ENCODE data around the gene WNT11. TPM values are rescaled to one million over a fixed set of nuclear protein-coding genes. Genes with fewer than 3 reads are reported as not detected.

Gene WNT11
- total and polyA plus RNA-seq, 2 of the 13 experiments (the other 11 are each of a cell fraction or from before 2014, with no cell fraction given): 0.34 to 0.66 TPM

GRCh38 chr11:76208438-76209374 is 2.4 kb upstream of the WNT11 start (continued):
- TF ChIP-seq ZSCAN20 (CRISPR knock-in tag; IDR thresholded peaks at IDR 0.05; ENCODE audit: borderline replicate concordance): no peak
- TF ChIP-seq ATF4 (CRISPR knock-in tag; IDR thresholded peaks at IDR 0.05): no peak
- TF ChIP-seq STAT6 (CRISPR knock-in tag; IDR thresholded peaks at IDR 0.05; ENCODE audit: borderline replicate concordance): no peak
- no peak for TF ChIP-seq ZNF12 (CRISPR knock-in tag; IDR thresholded peaks at IDR 0.05)
- no peak for TF ChIP-seq ZNF205 (CRISPR knock-in tag; IDR thresholded peaks at IDR 0.05)
- TF ChIP-seq KDM2A (CRISPR knock-in tag; IDR thresholded peaks at IDR 0.05; ENCODE audit: borderline replicate concordance, low read depth): peak; percentile 86
- TF ChIP-seq PHF21A (CRISPR knock-in tag; IDR thresholded peaks at IDR 0.05): 0 out of 2 replicates have a peak, but pooled peaks have one; percentile 41
- no peak for TF ChIP-seq TBX3 (IDR thresholded peaks at IDR 0.05; ENCODE audit: borderline replicate concordance)
- no peak for TF ChIP-seq ELF4 (CRISPR knock-in tag; IDR thresholded peaks at IDR 0.05; ENCODE audit: borderline replicate concordance)
- no peak for TF ChIP-seq SIX1 (CRISPR knock-in tag; IDR thresholded peaks at IDR 0.05; ENCODE audit: borderline replicate concordance)
- no peak for TF ChIP-seq XBP1 (CRISPR knock-in tag; IDR thresholded peaks at IDR 0.05)
- TF ChIP-seq ISL2 (CRISPR knock-in tag; IDR thresholded peaks at IDR 0.05): peak; percentile 20; the same call in 1 of the 2 replicates
- no peak for TF ChIP-seq ZNF598 (CRISPR knock-in tag; IDR thresholded peaks at IDR 0.05; ENCODE audit: borderline replicate concordance)
- no peak for TF ChIP-seq ZNF432 (CRISPR knock-in tag; IDR thresholded peaks at IDR 0.05; ENCODE audit: borderline replicate concordance)
- TF ChIP-seq MXD1 (CRISPR knock-in tag; IDR thresholded peaks at IDR 0.05): peak; percentile 73; the same call in 1 of the 2 replicates
- no peak for TF ChIP-seq ATF2 (CRISPR knock-in tag; IDR thresholded peaks at IDR 0.05)
- peak; percentile 39 for TF ChIP-seq YY1 (IDR thresholded peaks at IDR 0.05; ENCODE audit: insufficient read depth, insufficient replicate concordance, low read depth, low read length)
- TF ChIP-seq KLF9 (CRISPR knock-in tag; IDR thresholded peaks at IDR 0.05; ENCODE audit: low read depth): no peak
- no peak for TF ChIP-seq NFKBIZ (CRISPR knock-in tag; IDR thresholded peaks at IDR 0.05)
- no peak for TF ChIP-seq CREB3 (CRISPR knock-in tag; IDR thresholded peaks at IDR 0.05)
